NCI-H510A (cell line): Measurements from ENCODE around the gene VWCE.

Experiments used
- DNase-seq: peaks from one replicate; lab custom pipeline; 2025; lab: John Stamatoyannopoulos, UW

The VWCE gene

GRCh38 chr11:61281581-61282250 is 13.4 kb downstream of the VWCE start:
- DNase-seq = no peak

GRCh38 chr11:61280883-61281580 is 14.1 kb downstream of the VWCE start:
- DNase-seq = no peak

- no peak for DNase-seq
Observed at GRCh38 chr11:61279934-61280659, 15.0 kb downstream of the VWCE start.

- no peak for DNase-seq
Observed at GRCh38 chr11:61278001-61278470, 17.1 kb downstream of the VWCE start.

- no peak for DNase-seq
Observed at GRCh38 chr11:61277186-61278000, 17.7 kb downstream of the VWCE start.

GRCh38 chr11:61275191-61275590 is 19.9 kb downstream of the VWCE start:
- no peak for DNase-seq

- no peak for DNase-seq
Observed at GRCh38 chr11:61274084-61274483, 21.0 kb downstream of the VWCE start.

GRCh38 chr11:61273178-61274078 is 21.7 kb downstream of the VWCE start:
- no peak for DNase-seq

- no peak for DNase-seq
Observed at GRCh38 chr11:61272731-61273130, 22.4 kb downstream of the VWCE start.

GRCh38 chr11:61270354-61271076 is 24.6 kb downstream of the VWCE start:
- DNase-seq = no peak

- DNase-seq = no peak
Observed at GRCh38 chr11:61268588-61269250, 26.4 kb downstream of the VWCE start.

- no peak for DNase-seq
Observed at GRCh38 chr11:61267437-61267841, 27.7 kb downstream of the VWCE start.

- DNase-seq = no peak
Observed at GRCh38 chr11:61266602-61267001, 28.5 kb downstream of the VWCE start.

GRCh38 chr11:61265357-61265756 is 29.8 kb downstream of the VWCE start:
- no peak for DNase-seq

GRCh38 chr11:61264795-61265194 is 30.3 kb downstream of the VWCE start:
- DNase-seq = no peak

GRCh38 chr11:61264371-61264770 is 30.7 kb downstream of the VWCE start:
- no peak for DNase-seq

GRCh38 chr11:61259363-61259762 is 35.8 kb downstream of the VWCE start:
- no peak for DNase-seq

GRCh38 chr11:61258546-61258945 is 36.6 kb downstream of the VWCE start:
- no peak for DNase-seq

- DNase-seq = no peak
Observed at GRCh38 chr11:61256710-61257482, 38.2 kb downstream of the VWCE start.
